Effector memory CD4-positive, alpha-beta T cell (primary cell): Measurements from ENCODE around the gene KCNQ2.
"Not testable (repeated sequence)": the region's sequence is repeated elsewhere in the genome, so short reads cannot be mapped to it uniquely, and the experiment has no call there.

Experiments
- DNase-seq, 3 donors: peaks; one replicate each; pipeline ENCODE4 v3.0.0-alpha.2; 2020
- H3K27ac ChIP-seq: 2 replicates; pipeline ENCODE4 v1.7.0; 2013; ENCODE audit warnings: mild to moderate bottlenecking, low read length, moderate library complexity; ENCODE audit not compliant: insufficient read depth, poor library complexity, severe bottlenecking
- H3K27me3 ChIP-seq: replicated peaks from 2 replicates; pipeline ENCODE4 v1.7.0; 2013; ENCODE audit warnings: mild to moderate bottlenecking, low read length; ENCODE audit not compliant: insufficient read depth, control insufficient read depth, poor library complexity, severe bottlenecking
- H3K36me3 ChIP-seq: 2 replicates; pipeline ENCODE4 v1.7.0; 2013; ENCODE audit warnings: mild to moderate bottlenecking, low read length, moderate library complexity; ENCODE audit not compliant: control insufficient read depth, insufficient read depth
- H3K4me1 ChIP-seq: 2 replicates; pipeline ENCODE4 v1.7.0; 2013; ENCODE audit warnings: low read length, mild to moderate bottlenecking; ENCODE audit not compliant: control insufficient read depth, insufficient read depth, poor library complexity, severe bottlenecking
- H3K4me3 ChIP-seq: 2 replicates; pipeline ENCODE4 v1.7.0; 2013; ENCODE audit warnings: low read length, low read depth, mild to moderate bottlenecking; ENCODE audit not compliant: insufficient read depth, poor library complexity, severe bottlenecking
- H3K9me3 ChIP-seq: 2 replicates; pipeline ENCODE4 v1.7.0; 2013; ENCODE audit warnings: mild to moderate bottlenecking, low read length, moderate library complexity; ENCODE audit not compliant: control insufficient read depth

Gene KCNQ2

GRCh38 chr20:63481503-63481902 lies 9.0 kb upstream of the KCNQ2 start:
- Histone ChIP-seq H3K27ac (no peak overlapping the region), H3K9me3 (no peaks in the 10 kb centered on the region), H3K4me3 (no peak overlapping the region), H3K27me3 (peaks cover 24% of the 10 kb centered on the region), H3K4me1 (no peaks in the 10 kb centered on the region), H3K36me3 (no peaks in the 10 kb centered on the region)
- no peak for DNase-seq

GRCh38 chr20:63479695-63480419 lies 7.4 kb upstream of the KCNQ2 start:
- H3K4me1 ChIP-seq, H3K9me3 ChIP-seq, H3K36me3 ChIP-seq, H3K4me3 ChIP-seq, DNase-seq, H3K27ac ChIP-seq: not testable (repeated sequence)
- H3K27me3 ChIP-seq, result peaks cover 28% of the 10 kb centered on the region

- DNase-seq, result no peak
- no peaks in the 10 kb centered on the region for H3K9me3 ChIP-seq
- peaks cover 23% of the 10 kb centered on the region for H3K27me3 ChIP-seq
- H3K4me3 ChIP-seq, result no peak overlapping the region
- H3K27ac ChIP-seq, result no peak overlapping the region
- no peaks in the 10 kb centered on the region for H3K4me1 ChIP-seq
- no peaks in the 10 kb centered on the region for H3K36me3 ChIP-seq
Observed at GRCh38 chr20:63478346-63479302, 6.2 kb upstream of the KCNQ2 start.

GRCh38 chr20:63477944-63478343 lies 5.5 kb upstream of the KCNQ2 start:
- Histone ChIP-seq H3K9me3 (no peaks in the 10 kb centered on the region), H3K27me3 (peaks cover 29% of the 10 kb centered on the region), H3K36me3 (no peaks in the 10 kb centered on the region), H3K27ac (no peak overlapping the region), H3K4me3 (no peak overlapping the region), H3K4me1 (no peaks in the 10 kb centered on the region)
- DNase-seq, result no peak

GRCh38 chr20:63477061-63477616 lies 4.7 kb upstream of the KCNQ2 start:
- Histone ChIP-seq H3K27ac (no peak overlapping the region), H3K4me1 (peaks cover 1% of the 10 kb centered on the region), H3K27me3 (peaks cover 32% of the 10 kb centered on the region), H3K9me3 (no peaks in the 10 kb centered on the region), H3K4me3 (no peak overlapping the region), H3K36me3 (no peaks in the 10 kb centered on the region)
- DNase-seq, result no peak

GRCh38 chr20:63475209-63475608 lies 2.8 kb upstream of the KCNQ2 start:
- no peak overlapping the region for H3K27ac ChIP-seq
- H3K36me3 ChIP-seq, result no peaks in the 10 kb centered on the region
- H3K27me3 ChIP-seq, result peaks cover 49% of the 10 kb centered on the region
- DNase-seq, result no peak
- no peak overlapping the region for H3K4me3 ChIP-seq
- no peaks in the 10 kb centered on the region for H3K9me3 ChIP-seq
- H3K4me1 ChIP-seq, result peaks cover 13% of the 10 kb centered on the region

- DNase-seq, result no peak
- H3K4me1 ChIP-seq, result peaks cover 13% of the 10 kb centered on the region
- H3K27ac ChIP-seq, result no peak overlapping the region
- peaks cover 56% of the 10 kb centered on the region for H3K27me3 ChIP-seq
- no peak overlapping the region for H3K4me3 ChIP-seq
- H3K36me3 ChIP-seq, result no peaks in the 10 kb centered on the region
- H3K9me3 ChIP-seq, result no peaks in the 10 kb centered on the region
Observed at GRCh38 chr20:63473555-63474449, 1.3 kb upstream of the KCNQ2 start.

- Histone ChIP-seq H3K9me3 (no peaks in the 10 kb centered on the region), H3K4me3 (no peak overlapping the region), H3K36me3 (no peaks in the 10 kb centered on the region), H3K4me1 (peaks cover 13% of the 10 kb centered on the region), H3K27me3 (peaks cover 48% of the 10 kb centered on the region), H3K27ac (no peak overlapping the region)
- no peak for DNase-seq
Observed at GRCh38 chr20:63472862-63473390, 471 bp upstream of the KCNQ2 start.

GRCh38 chr20:63471717-63471980 lies 806 bp downstream of the KCNQ2 start:
- Histone ChIP-seq H3K4me3 (peak overlapping the region; percentile 39), H3K4me1 (peaks cover 13% of the 10 kb centered on the region), H3K27me3 (peaks cover 48% of the 10 kb centered on the region)

More at GRCh38 chr20:63471717-63471980, 806 bp downstream of the KCNQ2 start:
- no peaks in the 10 kb centered on the region for H3K9me3 ChIP-seq
- no peak overlapping the region for H3K27ac ChIP-seq
- no peak for DNase-seq
- H3K36me3 ChIP-seq, result no peaks in the 10 kb centered on the region
